ENCODE measurements around the gene ENC1. TPM values are rescaled to one million over a fixed set of nuclear protein-coding genes. Genes with fewer than 3 reads are reported as not detected.

ENC1 gene
- polyA plus RNA-seq, 3 donors = 6.9 to 9.9 (median 9.6) TPM

DNA sequence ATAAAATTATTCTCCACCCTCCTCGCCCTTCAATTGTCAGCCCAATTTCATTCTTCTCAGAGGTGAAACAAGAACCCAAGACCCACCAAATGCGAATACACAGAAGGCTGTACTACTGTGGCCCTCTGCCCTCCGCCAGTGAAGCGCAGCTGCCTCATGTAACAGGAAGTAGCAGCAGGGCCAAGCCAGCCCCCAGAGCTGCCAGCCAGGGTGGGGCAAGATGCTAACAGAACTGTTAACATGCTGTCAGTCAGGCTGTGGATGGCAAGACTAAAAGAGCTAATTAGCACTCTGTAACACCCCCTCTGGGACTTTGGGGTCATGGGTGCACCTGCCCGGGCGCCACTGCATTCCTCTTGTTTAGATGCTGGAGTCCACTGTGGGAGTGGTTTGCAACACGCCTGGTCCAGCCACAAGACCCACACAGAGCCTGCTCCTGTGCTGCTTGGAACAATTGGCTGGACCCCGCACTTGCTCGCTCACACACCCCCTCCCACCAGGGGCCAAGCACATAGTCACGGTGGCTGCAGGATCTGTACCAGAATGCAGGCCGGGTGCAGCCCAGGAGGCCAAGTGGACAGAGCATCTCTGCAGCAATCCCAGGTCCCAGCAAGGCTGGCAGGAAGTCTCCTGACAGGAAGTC lies 30.0 kb upstream of the ENC1 start:
- Mint-ChIP-seq H3K4me1 (peaks cover 12% of the 10 kb centered on the region), H3K27me3 (ENCODE audit: low read depth in 3 of 3) (peaks cover 0 to 6% (median 3%) of the 10 kb centered on the region in 3 donors), H3K4me3 (no peak overlapping the region), H3K36me3 (no peaks in the 10 kb centered on the region), H3K9me3 (peaks cover 3 to 8% (median 6%) of the 10 kb centered on the region in 7 donors), H3K27ac (no peak overlapping the region)
- Histone ChIP-seq H3K4me3 (replicated peaks in 1 of 3; ENCODE audit: low read depth in 2 of 3, low read length in 3 of 3) (no peak overlapping the region), H3K79me2 (ENCODE audit: insufficient read depth, low read length) (no peaks in the 10 kb centered on the region), H3K27me3 (ENCODE audit: control insufficient read depth in 2 of 2, insufficient read depth in 2 of 2, low read length in 2 of 2) (no peaks in the 10 kb centered on the region), H3K9ac (ENCODE audit: insufficient read depth, low read length, poor library complexity, severe bottlenecking) (no peak overlapping the region), H3K36me3 (replicated peaks in 1 of 2; ENCODE audit: control insufficient read depth in 1 of 2, insufficient read depth in 2 of 2, low read length in 2 of 2) (no peaks in the 10 kb centered on the region), H3K27ac (ENCODE audit: low read depth in 1 of 2, low read length in 2 of 2) (no peak overlapping the region), H3K9me3 (replicated peaks in 1 of 2; ENCODE audit: control insufficient read depth in 1 of 2, insufficient read depth in 1 of 2, low read length in 2 of 2) (peaks cover 0 to 12% of the 10 kb centered on the region in 2 donors), H2AFZ (ENCODE audit: insufficient read depth, low read depth, low read length, poor library complexity, severe bottlenecking) (no peak overlapping the region), H3K4me1 (ENCODE audit: control insufficient read depth in 1 of 2, insufficient read depth in 2 of 2, low read length in 2 of 2) (no peaks in the 10 kb centered on the region), H3K4me2 (replicated peaks; ENCODE audit: extremely low read depth, low read length, poor library complexity, severe bottlenecking) (no peak overlapping the region), H4K20me1 (ENCODE audit: insufficient read depth, low read length) (no peaks in the 10 kb centered on the region)
- no peak for DNase-seq
- TF ChIP-seq, protein P1, sequence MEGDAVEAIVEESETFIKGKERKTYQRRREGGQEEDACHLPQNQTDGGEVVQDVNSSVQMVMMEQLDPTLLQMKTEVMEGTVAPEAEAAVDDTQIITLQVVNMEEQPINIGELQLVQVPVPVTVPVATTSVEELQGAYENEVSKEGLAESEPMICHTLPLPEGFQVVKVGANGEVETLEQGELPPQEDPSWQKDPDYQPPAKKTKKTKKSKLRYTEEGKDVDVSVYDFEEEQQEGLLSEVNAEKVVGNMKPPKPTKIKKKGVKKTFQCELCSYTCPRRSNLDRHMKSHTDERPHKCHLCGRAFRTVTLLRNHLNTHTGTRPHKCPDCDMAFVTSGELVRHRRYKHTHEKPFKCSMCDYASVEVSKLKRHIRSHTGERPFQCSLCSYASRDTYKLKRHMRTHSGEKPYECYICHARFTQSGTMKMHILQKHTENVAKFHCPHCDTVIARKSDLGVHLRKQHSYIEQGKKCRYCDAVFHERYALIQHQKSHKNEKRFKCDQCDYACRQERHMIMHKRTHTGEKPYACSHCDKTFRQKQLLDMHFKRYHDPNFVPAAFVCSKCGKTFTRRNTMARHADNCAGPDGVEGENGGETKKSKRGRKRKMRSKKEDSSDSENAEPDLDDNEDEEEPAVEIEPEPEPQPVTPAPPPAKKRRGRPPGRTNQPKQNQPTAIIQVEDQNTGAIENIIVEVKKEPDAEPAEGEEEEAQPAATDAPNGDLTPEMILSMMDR (IDR thresholded peaks at IDR 0.05) = no peak
- intact Hi-C loops (cut with micrococcal nuclease) = loop anchor here in 1 of 2 donors (10.0 kb wide), 1 partner anchor 244 kb away; no protein-coding TSS in a partner anchor
- WGBS (ENCODE audit: insufficient coverage) = 96% methylated on average over 8 of the region's 11 CpGs

DNA sequence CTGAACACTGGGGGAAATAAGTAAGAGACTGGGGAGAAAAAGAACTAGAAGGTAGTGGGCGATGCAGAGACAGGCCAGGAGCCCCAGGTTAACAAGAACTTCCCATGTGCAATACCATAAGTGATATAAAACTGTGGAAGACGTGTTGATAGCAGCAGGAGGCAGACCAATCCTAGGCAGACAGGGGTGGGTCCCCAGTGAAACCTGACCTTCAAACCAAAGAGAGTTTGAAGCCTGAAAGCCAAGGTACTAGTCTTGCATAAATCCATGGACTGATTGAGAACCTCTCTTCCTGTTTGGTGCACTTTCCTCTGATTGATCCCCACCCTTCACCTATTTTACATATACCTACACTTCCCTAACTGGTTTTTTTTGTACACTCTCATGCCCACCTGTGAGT lies 29.3 kb upstream of the ENC1 start:
- no peak overlapping the region for H3K4me3 ChIP-seq (replicated peaks in 1 of 3; ENCODE audit: low read depth in 2 of 3, low read length in 3 of 3)
- TF ChIP-seq, protein P1 (IDR thresholded peaks at IDR 0.05) = no peak
- no peaks in the 10 kb centered on the region for H3K79me2 ChIP-seq (ENCODE audit: insufficient read depth, low read length)
- H3K4me1 Mint-ChIP-seq = peaks cover 12% of the 10 kb centered on the region
- peaks cover 0 to 6% (median 3%) of the 10 kb centered on the region in 3 donors for H3K27me3 Mint-ChIP-seq (ENCODE audit: low read depth in 3 of 3)
- no peaks in the 10 kb centered on the region for H3K4me1 ChIP-seq (ENCODE audit: control insufficient read depth in 1 of 2, insufficient read depth in 2 of 2, low read length in 2 of 2)
- H3K9me3 Mint-ChIP-seq = peaks cover 3 to 8% (median 6%) of the 10 kb centered on the region in 7 donors
- no peak overlapping the region for H3K4me3 Mint-ChIP-seq
- H3K9me3 ChIP-seq (replicated peaks in 1 of 2; ENCODE audit: control insufficient read depth in 1 of 2, insufficient read depth in 1 of 2, low read length in 2 of 2) = peaks cover 0 to 12% of the 10 kb centered on the region in 2 donors
- no peaks in the 10 kb centered on the region for H3K36me3 ChIP-seq (replicated peaks in 1 of 2; ENCODE audit: control insufficient read depth in 1 of 2, insufficient read depth in 2 of 2, low read length in 2 of 2)
- no peak overlapping the region for H3K27ac Mint-ChIP-seq
- no peak overlapping the region for H3K9ac ChIP-seq (ENCODE audit: insufficient read depth, low read length, poor library complexity, severe bottlenecking)
- no peak overlapping the region for H3K27ac ChIP-seq (ENCODE audit: low read depth in 1 of 2, low read length in 2 of 2)
- no peaks in the 10 kb centered on the region for H3K36me3 Mint-ChIP-seq
- no peak overlapping the region for H2AFZ ChIP-seq (ENCODE audit: insufficient read depth, low read depth, low read length, poor library complexity, severe bottlenecking)
- H3K27me3 ChIP-seq (ENCODE audit: control insufficient read depth in 2 of 2, insufficient read depth in 2 of 2, low read length in 2 of 2) = no peaks in the 10 kb centered on the region
- no peak overlapping the region for H3K4me2 ChIP-seq (replicated peaks; ENCODE audit: extremely low read depth, low read length, poor library complexity, severe bottlenecking)
- no peak for DNase-seq
- 100% methylated on average over 2 of the region's 2 CpGs for WGBS (ENCODE audit: insufficient coverage)
- intact Hi-C loops (cut with micrococcal nuclease) = loop anchor here in 1 of 2 donors (10.0 kb wide), 1 partner anchor 245 kb away; no protein-coding TSS in a partner anchor
- H4K20me1 ChIP-seq (ENCODE audit: insufficient read depth, low read length) = no peaks in the 10 kb centered on the region
